Peyer's patch (tissue), 4 donors: Measurements from ENCODE around the gene DCTN3. TPM values are rescaled to one million over a fixed set of nuclear protein-coding genes. Genes with fewer than 3 reads are reported as not detected.

Experiments used
- DNase-seq, 3 donors: peaks; one replicate each; pipeline ENCODE4 v3.0.0-alpha.2; 2017 to 2019
- H3K27ac ChIP-seq, 4 donors: fragments of 200-600 bp; sonication (generic); one replicate each; pipeline ENCODE4 v1.5.1; 2016 to 2019
- H3K27me3 ChIP-seq, 2 donors: fragments of 200-600 bp; sonication (generic); one replicate each; pipeline ENCODE4 v1.5.1; 2019
- H3K36me3 ChIP-seq, 3 donors: fragments of 200-600 bp; sonication (generic); one replicate each; pipeline ENCODE4 v1.5.1; 2016 to 2019
- H3K4me1 ChIP-seq, 4 donors: fragments of 200-600 bp; sonication (generic); one replicate each; pipeline ENCODE4 v1.5.1; 2016 to 2019
- H3K4me3 ChIP-seq, 4 donors: fragments of 200-600 bp; sonication (generic); 1 replicate in 3 of 4; 2 replicates in 1 of 4; pipeline ENCODE4 v1.5.1; 2016 to 2019; ENCODE audit warnings: mild to moderate bottlenecking in 1 of 4
- H3K9me3 ChIP-seq, 4 donors: fragments of 200-600 bp; sonication (generic); one replicate each; pipeline ENCODE4 v1.5.1; 2016 to 2019; ENCODE audit warnings: mild to moderate bottlenecking in 1 of 4
- CTCF ChIP-seq, 6 experiments: fragments of 450-650 bp in 4 of 6; fragments of 200-600 bp in 2 of 6; sonication (generic) in 1 of 6; IDR thresholded peaks; one replicate each; pipeline ENCODE4 v1.5.1; 2017 to 2019; ENCODE audit warnings: antibody characterized with exemption in 6 of 6, mild to moderate bottlenecking in 3 of 6, moderate library complexity in 1 of 6
- POLR2A ChIP-seq, 2 donors: fragments of 450-650 bp; IDR thresholded peaks; one replicate each; pipeline ENCODE4 v1.5.1; 2017; ENCODE audit warnings: antibody characterized with exemption in 2 of 2, mild to moderate bottlenecking in 2 of 2, moderate library complexity in 2 of 2
- total RNA-seq, 4 donors: library from RNA; depleted of rRNA; stranded (reverse); fragments of >200 nt; gene quantifications; one replicate each; pipeline ENCODE4 v1.1.0, GENCODE V29; 2016

The DCTN3 gene
- total RNA-seq, 4 donors from 2014 or later: 37.4 to 70.1 (median 47.5) TPM

- H3K4me1 ChIP-seq: peaks cover 0 to 29% (median 2%) of the 10 kb centered on the region in 4 donors
- no peak for TF ChIP-seq CTCF (IDR thresholded peaks at IDR 0.05)
- TF ChIP-seq POLR2A (IDR thresholded peaks at IDR 0.05): no peak
- H3K4me3 ChIP-seq: peak overlapping the region; percentile 66 to 82 (median 69)
- H3K9me3 ChIP-seq: no peaks in the 10 kb centered on the region
- DNase-seq: peak in 1 of 3 donors; percentile 60
- peaks cover 0 to 25% (median 0%) of the 10 kb centered on the region in 3 donors for H3K36me3 ChIP-seq
- H3K27me3 ChIP-seq: no peaks in the 10 kb centered on the region
- H3K27ac ChIP-seq: peak overlapping the region; percentile 79 to 92 (median 84)
Observed at GRCh38 chr9:34611251-34611810, 9.0 kb downstream of the DCTN3 start.

- Histone ChIP-seq H3K9me3 (no peaks in the 10 kb centered on the region), H3K4me3 (peak overlapping the region in 2 of 4 donors; percentile 70 to 82), H3K27me3 (no peaks in the 10 kb centered on the region), H3K36me3 (peaks cover 0 to 19% (median 0%) of the 10 kb centered on the region in 3 donors), H3K4me1 (peaks cover 0 to 29% (median 2%) of the 10 kb centered on the region in 4 donors), H3K27ac (no peak overlapping the region)
- no peak for DNase-seq
- TF ChIP-seq CTCF (IDR thresholded peaks at IDR 0.05) (no peak), POLR2A (IDR thresholded peaks at IDR 0.05) (no peak)
Observed at GRCh38 chr9:34610434-34611206, 9.7 kb downstream of the DCTN3 start.

GRCh38 chr9:34607331-34607730, 13.0 kb downstream of the DCTN3 start:
- TF ChIP-seq POLR2A (IDR thresholded peaks at IDR 0.05) (no peak), CTCF (IDR thresholded peaks at IDR 0.05) (no peak)
- peaks cover 0 to 21% (median 2%) of the 10 kb centered on the region in 4 donors for H3K4me1 ChIP-seq
- no peak for DNase-seq
- H3K27ac ChIP-seq: peak overlapping the region in 2 of 4 donors; percentile 62 to 79
- no peaks in the 10 kb centered on the region for H3K27me3 ChIP-seq
- H3K36me3 ChIP-seq: no peaks in the 10 kb centered on the region
- no peak overlapping the region for H3K4me3 ChIP-seq
- H3K9me3 ChIP-seq: no peaks in the 10 kb centered on the region

- TF ChIP-seq POLR2A (IDR thresholded peaks at IDR 0.05): peak in 1 of 2 donors; percentile 37
- TF ChIP-seq CTCF (IDR thresholded peaks at IDR 0.05): no peak
- H3K27ac ChIP-seq: peak overlapping the region in 2 of 4 donors; percentile 62 to 79
- peak in 1 of 3 donors; percentile 84 for DNase-seq
- peaks cover 0 to 19% (median 2%) of the 10 kb centered on the region in 4 donors for H3K4me1 ChIP-seq
- H3K4me3 ChIP-seq: no peak overlapping the region
- H3K27me3 ChIP-seq: no peaks in the 10 kb centered on the region
- no peaks in the 10 kb centered on the region for H3K9me3 ChIP-seq
- no peaks in the 10 kb centered on the region for H3K36me3 ChIP-seq
Observed at GRCh38 chr9:34606905-34607304, 13.4 kb downstream of the DCTN3 start.

GRCh38 chr9:34606190-34606589, 14.1 kb downstream of the DCTN3 start:
- no peak for DNase-seq
- H3K9me3 ChIP-seq: no peaks in the 10 kb centered on the region
- H3K36me3 ChIP-seq: no peaks in the 10 kb centered on the region
- H3K27ac ChIP-seq: peak overlapping the region in 2 of 4 donors; percentile 62 to 79
- H3K27me3 ChIP-seq: no peaks in the 10 kb centered on the region
- H3K4me3 ChIP-seq: no peak overlapping the region
- H3K4me1 ChIP-seq: peaks cover 0 to 18% (median 2%) of the 10 kb centered on the region in 4 donors
- TF ChIP-seq POLR2A (IDR thresholded peaks at IDR 0.05): no peak
- no peak for TF ChIP-seq CTCF (IDR thresholded peaks at IDR 0.05)
